Germinal center (tissue), 1 donor: ENCODE data around the gene NDUFS4.
"Not testable (repeated sequence)": the region's sequence is repeated elsewhere in the genome, so short reads cannot be mapped to it uniquely, and the experiment has no call there.

Experiments
- DNase-seq: peaks from one replicate; pipeline ENCODE4 v3.0.0; 2012; ENCODE audit warnings: mixed read lengths, low spot score

The NDUFS4 gene

DNA sequence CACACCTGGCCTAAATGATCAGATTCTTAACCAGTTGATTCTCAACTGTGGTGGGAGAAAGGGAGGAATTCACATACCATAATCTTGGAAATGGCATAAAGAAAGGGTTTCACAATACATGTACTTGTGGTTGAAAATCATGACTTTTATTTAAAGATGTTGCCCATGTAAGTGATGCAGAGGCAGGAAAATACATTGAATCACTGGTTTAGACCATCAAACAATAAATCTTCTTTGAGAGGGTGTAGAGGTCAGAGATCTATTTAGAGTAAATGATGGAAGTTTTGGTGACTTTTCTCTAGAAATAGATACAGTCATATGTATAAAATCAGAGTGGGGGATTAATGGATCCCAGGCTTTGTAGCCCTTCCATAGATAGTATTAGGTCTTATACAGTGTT lies 15.4 kb downstream of the NDUFS4 start:
- no peak for DNase-seq

DNA sequence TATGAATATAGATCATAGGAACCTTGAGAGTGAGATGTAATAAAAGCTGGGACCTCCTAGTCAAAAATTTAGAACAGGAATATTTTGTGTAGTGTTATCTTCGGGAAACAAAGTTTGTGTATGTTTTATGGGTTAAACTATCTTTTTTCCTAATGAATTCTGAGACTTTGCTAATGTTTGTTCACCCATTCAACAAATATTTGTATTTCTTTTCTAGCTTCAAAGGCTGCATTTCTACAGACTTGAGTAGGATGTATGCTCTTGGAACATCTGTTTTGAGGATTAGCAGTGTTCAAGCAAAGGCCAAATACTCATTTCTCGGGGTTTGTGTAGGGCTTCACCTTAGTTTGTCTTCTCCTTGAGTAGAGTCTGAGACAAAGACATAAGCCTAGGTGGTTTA lies 16.2 kb downstream of the NDUFS4 start:
- DNase-seq, result no peak

DNA sequence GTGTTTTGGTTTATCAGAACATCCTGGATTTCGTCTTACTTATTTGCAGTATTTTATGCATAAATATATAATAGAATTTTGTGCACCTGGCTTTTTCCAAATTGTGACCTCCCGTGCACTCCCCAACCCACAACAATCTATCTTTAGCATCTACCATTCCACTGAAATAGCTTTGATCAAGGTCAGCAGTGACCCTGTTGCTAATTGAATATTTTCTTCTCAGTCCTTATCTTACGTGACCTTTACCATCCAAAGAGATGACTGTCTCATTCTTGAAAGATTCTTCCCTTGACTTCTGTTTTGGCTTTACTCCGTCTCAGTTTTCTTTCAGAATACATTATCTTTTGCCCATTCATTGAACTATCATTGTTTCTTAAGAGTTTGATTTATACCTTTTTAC lies 18.4 kb downstream of the NDUFS4 start:
- DNase-seq, result no peak

DNA sequence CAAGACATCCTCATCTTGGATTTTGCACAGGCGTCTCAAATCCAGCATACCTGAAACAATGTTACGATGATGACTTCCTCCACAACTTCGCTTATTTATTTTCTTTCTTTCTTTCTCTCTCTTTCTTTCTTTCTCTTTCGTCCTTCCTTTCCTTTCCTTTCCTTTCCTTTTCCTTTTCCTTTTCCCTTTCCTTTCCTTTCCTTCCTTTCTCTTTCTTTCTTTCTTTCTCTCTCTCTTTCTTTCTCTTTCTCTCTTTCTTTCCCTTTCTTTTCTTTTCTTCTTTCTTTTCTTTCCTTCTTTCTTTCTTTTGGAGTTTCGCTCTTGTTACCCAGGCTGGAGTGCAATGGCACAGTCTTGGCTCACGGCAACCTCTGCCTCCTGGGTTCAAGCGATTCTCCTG lies 20.1 kb downstream of the NDUFS4 start:
- no peak for DNase-seq

DNA sequence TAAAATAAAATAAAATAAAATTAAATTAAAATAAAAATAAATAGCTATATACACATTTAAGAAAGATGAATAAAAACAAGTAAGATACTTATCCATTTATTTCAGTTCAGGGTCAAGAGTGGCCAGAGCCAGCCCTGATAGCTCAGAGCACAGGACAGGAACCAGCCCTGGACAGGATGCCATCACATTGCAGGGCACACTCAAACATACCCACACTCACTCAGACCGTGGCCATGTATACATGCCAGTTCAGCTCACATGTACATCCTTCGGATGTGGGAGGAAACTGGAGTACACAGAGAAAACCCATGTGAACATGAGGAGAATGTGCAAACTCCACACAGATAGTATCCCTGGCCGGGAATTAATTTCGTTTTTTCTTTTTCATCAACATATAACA lies 21.8 kb downstream of the NDUFS4 start:
- DNase-seq, result no peak

DNA sequence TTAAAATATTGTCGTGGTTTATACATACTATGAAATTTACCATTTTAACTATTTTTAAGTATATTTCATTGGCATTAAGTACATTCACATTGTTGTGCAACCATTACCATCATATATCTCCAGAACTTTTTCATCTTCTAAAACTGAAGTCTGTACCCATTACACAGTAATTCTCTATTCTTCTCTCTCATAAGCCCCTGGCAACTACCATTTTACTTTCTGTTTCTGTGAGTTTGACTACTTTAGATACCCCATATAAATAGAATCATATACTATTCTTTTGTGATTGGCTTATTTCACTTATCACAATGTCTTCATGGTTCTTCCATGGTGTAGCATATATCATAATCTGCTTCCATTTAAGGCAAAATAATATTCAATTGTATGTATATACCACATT lies 30.3 kb downstream of the NDUFS4 start:
- DNase-seq, result no peak

DNA sequence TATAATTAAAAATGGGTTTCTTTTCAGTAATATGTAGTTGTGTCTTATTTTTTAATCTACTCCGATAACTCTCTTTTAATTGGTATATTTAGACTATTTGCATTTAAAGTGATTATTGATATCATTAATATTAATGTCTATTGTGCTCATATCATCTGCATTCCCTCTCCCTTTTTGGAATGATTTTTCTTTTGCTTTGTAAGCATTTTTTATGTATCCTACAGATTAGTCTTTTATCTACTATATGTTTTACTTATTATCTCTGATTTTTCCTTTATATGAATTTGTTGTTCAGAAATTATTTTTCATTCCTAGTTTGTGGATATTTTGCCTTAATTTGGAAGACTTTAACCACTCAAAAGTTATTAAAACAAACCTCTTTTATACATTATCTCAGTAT lies 34.0 kb downstream of the NDUFS4 start:
- no peak for DNase-seq

DNA sequence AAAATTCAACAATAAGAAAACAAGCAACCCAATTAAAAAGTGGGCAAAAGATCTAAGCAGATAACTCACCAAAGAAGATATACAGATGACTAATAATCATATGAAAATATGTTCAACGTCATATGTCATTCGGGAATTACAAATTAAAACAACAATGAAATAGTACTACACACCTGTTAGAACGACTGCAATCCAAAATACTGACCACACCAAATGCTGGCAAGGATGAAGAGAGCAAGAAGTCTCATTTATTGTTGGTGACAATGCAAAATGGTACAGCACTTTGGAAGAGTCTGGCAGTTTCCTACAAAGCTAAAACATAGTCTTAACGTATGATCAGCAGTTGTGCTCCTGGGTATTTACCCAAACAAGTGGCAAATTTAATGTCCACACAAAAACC lies 37.5 kb downstream of the NDUFS4 start:
- DNase-seq, result no peak

DNA sequence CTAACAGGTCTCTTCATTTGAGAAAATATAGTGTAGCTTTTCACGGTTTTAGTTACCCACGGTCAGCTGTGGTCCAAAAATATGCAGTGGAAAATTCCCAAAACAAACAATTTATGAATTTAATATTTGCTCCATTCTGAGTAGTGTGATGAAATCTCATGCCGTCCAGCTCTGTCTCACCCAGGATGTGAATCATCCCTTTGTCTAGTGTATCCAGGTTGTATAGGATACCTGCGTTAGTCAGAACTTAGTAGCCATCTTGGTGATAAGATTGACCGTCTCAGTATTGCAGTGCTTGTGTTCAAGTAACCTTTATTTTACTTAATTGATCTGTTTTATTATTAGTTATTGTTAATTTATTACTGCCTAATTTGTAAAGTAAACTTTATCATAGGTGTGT lies 41.1 kb downstream of the NDUFS4 start:
- DNase-seq, result no peak

DNA sequence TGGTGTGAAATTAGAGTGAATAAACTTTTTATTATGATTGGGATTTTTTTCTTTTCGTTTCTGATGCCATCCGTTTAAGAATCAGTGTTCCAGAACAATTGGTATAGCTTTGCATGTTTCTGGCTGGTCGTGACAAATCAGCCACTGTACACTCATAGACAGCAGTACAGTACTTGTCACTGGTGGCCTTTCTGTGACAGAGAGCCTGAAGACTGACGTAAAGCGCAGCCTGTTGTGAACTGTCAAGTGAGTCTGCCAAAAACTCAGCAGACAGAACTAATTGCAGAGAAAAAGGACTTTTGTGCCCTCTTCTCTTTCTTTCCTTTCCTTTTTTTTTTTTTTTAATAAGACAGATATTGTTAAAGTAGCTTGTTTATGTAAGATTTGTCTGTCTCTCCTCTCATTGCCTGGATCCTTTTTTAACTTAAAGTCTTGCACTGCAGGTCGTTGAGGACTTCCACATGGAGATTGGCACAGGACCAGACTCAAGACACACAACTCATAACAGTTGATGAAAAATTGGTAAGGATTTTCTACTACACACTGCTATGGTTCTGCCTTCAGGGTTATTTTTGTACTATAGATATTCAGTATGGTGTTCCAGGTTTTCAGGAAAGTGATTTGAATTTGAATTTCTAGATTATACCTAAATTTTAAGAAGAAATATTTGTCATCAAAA lies 42.7 kb downstream of the NDUFS4 start:
- no peak for DNase-seq

DNA sequence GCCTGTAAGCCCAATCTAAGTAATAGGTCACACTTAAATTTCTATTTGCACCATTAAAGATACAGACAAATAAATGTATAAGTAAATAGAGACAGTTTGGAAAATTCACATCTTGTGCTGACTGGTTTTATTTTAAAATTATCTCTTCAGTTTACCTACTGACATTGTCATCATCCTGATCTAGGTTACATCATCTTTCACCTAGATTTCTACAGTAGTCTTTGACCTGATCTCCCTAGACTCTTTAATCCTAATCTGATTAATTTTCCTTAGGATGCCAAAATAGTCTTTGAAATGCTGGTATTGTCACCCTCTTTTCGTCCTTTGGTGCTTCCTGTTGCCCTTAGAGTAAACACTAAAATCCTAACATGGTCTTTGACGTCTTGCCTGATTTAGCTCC lies 43.9 kb downstream of the NDUFS4 start:
- no peak for DNase-seq

DNA sequence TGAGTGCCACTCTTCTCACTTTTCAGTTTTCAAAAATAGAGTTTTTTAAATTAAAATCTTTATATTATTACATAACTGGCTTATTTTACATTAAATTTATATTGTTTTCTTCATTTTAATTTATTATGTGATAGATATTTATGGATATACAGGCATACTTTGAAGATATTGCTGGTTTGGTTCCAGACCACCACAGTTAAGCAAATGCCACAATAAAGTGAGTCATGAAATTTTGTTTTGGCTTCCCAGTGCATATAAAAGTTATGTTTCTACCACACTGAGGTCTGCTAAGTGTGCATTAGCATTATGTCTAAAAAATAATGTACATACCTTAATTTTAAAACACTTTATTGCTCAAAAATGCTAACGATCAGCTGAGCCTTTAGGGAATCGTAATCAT lies 47.4 kb downstream of the NDUFS4 start:
- no peak for DNase-seq

DNA sequence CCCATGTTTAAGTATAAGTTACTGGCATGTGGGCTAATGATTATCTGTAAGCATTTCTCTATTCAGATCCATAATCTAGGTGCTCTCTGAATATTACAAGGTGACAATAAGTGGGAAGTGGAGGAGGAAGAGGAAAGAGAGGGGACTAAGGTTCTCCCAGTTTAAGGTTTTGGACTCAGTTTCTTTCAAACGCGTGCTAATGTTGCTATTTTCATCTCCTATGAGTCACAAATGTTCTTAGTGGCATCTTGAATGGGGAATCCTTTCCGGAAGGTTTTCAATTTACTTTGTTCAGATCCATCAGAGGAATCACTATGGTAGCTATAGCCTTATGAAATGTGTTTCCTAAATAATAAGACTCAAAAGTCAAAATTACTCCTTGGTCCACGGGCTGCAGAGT lies 48.5 kb downstream of the NDUFS4 start:
- DNase-seq, result not testable (repeated sequence)

DNA sequence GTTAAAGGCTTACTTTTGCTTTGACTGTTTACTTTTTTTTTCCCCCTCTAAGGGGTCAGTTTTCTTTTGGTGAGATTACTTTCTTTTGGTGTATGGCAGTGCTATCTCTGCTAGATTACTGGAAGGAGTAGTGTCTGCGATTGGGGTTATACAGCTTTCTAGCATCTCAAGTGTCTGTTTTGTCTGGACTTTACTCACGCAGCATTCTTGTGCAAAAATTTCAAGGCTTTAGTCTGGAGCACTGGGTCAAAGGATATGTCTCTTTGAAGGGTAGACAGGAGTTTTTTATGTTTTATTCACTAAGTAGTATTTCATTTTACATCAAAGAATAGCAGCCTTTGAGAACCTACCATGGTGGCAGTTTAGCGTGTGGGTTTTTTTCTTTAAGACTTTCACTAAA lies 52.6 kb downstream of the NDUFS4 start:
- DNase-seq, result no peak

DNA sequence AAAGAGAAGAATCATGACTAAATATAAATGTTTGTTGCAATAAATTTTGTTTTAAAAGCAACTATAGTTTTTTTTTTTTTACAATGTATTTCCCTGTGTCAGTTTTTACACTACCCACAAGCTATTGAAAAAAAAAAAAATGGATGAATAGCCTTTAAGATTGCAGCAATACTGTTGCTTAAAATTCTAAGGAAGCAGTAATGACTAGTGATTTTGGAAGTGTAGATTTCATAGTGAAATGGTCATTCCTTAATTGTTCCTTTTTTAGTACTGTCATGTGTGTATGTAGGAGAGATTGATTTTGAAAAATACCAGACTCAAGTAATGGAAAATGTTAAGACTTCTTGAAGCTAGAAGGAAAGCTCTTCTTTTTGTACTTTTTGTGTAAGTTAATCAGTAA lies 53.1 kb downstream of the NDUFS4 start:
- no peak for DNase-seq

DNA sequence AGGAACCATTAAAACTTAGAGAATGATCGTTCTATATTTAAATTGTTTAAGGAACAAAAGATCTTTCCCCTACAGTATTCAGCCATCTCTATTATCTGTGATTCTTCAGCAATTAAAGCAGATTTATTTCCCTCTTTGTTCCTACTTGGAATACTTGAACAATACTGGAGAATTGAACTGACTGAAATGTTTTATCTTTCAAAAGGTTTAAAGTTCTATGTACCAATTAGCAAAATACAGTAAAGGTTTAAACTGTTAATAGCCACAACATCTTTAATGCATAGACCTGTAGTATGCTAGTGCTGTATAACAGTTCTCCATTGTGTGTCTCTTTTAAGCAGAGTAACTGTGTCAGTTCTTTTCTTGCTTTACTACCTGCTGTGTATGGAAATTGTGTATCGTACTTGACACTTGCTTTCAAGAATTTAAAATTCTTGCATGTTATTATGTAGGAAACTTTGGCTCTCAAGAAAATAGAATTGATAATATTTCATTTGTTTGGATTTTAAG lies 54.0 kb downstream of the NDUFS4 start:
- no peak for DNase-seq

DNA sequence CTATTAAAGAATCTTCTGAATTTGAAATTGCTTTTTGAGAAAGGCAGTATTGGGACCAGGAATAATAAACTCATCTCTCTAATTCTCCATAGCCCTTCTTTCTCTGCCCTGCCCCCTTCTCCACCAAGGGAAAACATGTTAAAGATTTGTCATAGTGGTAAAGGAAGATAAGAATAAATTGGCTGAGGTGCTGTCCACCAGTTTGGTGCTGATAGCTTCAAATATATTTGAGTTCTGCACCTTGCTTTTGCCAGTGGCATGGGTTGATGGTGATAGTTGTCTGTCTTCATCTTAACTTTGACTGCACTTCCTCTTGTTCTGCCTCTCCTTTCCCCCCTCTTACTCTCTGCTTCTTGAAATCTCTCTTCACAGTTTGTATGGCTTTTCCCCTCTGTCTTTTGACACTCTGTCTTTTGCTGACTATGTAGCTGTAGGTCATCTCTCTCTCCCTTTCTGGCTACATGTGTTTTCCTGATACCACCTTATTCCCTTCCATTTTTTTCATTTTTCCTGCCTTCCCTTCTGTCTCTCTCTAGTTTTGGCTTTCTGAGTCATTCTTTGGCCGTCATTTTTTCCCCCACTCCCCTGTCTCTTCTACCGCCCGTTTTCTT lies 56.6 kb downstream of the NDUFS4 start:
- no peak for DNase-seq

DNA sequence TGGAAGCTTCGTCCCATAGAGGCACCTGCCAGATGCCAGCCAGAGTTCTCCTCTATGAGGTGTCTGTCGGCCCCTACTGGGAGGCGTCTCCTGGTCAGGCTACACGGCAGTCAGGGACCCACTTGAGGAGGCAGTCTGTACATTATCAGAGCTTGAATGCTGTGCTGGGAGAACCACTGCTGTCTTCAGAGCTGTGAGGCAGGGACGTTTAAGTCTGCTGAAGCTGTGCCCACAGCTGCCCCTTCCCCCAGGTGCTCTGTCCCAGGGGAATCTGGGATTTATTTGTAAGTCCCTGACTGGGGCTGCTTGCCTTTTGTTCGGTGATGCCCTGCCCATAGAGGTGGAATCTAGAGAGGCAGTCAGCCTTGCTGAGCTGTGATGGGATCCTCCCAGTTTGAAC lies 70.8 kb downstream of the NDUFS4 start:
- no peak for DNase-seq

DNA sequence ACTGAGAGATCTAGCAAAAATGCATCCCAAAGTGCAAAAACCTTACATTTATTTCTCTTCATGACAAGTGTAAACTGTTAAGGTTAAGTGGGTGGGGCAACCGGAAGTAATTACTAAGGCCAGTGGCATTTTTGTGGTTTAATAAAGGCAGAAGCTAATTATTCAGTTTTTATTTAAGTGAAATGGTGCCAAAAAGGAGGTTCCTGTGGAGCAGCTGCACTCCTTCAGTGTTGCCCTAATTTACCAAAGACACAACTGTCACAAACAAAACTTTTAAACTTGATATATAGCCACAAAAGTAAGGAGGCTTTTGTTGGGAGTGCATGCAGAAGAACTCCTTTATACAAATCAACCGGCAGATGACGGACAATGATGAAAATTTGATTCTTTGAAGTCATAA lies 81.6 kb downstream of the NDUFS4 start:
- DNase-seq, result no peak

DNA sequence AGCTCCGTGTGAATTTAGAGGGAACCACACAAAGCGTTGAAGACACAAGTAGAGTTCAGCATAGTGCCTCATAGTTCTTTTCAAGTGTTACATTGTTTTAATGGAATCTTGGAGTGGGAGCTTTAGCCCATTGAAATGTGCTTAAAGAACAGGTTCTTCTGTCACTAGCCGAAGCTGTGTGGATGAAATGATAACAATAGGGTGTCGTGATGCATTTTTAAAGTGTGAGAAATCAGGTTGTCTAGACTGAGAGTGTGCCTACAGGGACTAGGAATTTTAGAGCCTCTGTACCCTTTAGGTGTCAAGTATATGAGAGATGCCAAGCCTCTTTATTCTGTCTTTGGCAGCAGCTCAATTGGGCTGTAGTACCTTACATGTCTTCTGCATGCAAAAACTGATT lies 83.0 kb downstream of the NDUFS4 start:
- no peak for DNase-seq

DNA sequence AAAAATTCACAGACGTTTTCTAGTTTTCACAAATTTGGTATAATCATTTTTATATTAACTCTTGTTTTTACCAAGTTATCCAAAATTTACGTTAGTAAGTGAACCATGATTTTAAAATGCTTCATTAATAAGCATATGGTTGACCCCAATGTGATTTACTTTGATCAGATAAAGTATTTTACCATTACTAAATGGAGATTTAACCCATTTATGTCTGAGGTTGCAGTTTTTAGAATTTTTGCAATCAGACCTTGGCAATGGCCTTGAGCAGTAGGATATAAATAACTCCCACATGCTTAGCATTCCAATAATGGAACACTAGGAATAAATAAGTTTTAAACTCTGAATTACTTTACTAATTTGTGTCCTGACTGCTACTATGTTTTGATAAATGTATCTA lies 84.6 kb downstream of the NDUFS4 start:
- DNase-seq, result no peak

DNA sequence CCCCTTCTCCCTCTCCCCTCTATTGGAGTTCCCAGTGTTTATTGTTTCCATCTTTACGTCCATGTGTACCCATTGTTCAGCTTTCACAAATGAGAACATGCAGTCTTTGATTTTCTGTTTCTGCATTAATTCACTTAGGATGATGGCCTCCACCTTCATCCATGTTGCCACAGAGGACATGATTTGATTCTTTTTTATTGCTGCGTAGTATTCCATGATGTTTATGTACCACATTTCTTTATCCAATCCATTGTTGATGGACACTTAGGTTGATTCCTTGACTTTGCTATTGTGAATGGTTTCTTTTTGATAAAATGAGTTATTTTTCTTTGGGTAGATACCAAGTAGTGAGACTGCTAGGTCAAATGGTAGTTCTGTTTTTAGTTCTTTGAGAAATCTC lies 88.9 kb downstream of the NDUFS4 start:
- DNase-seq, result no peak

DNA sequence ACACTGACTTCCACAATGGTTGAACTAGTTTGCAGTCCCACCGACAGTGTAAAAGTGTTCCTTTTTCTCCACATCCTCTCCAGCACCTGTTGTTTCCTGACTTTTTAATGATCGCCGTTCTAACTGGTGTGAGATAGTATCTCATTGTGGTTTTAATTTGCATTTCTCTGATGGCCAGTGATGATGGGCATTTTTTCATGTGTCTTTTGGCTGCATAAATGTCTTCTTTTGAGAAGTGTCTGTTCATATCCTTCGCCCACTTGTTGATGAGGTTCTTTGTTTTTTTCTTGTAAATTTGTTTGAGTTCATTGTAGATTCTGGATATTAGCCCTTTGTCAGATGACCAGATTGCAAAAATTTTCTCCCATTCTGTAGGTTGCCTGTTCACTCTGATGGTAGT lies 100.1 kb downstream of the NDUFS4 start:
- not testable (repeated sequence) for DNase-seq

DNA sequence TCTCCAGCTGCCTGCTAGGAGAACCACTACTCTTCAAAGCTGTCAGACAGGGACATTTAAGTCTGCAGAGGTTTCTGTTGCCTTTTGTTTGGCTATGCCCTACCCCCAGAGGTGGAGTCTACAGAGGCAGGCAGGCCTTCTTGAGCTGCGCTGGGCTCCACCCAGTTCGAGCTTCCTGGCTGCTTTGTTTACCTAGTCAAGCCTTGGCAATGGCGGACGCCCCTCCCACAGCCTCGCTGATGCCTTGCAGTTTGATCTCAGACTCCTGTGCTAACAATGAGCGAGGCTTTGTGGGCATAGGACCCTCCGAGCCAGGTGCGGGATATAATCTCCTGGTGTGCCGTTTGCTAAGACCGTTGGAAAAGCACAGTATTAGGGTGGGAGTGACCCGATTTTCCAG lies 104.9 kb downstream of the NDUFS4 start:
- DNase-seq, result not testable (repeated sequence)
